K562 (cell line): ENCODE measurements around the gene PRAC2. TPM values are rescaled to one million over a fixed set of nuclear protein-coding genes. Genes with fewer than 3 reads are reported as not detected.

Experiments used
- ATAC-seq: fragments of 200-7000 bp; cut with Tn5 transposase; 3 replicates; pipeline ENCODE4 v1.9.1; 2020; ENCODE audit warnings: moderate library complexity
- BruUV-seq: library from RNA; stranded (reverse); fragments of 400-500 nt; replicated peaks from 2 replicates; lab custom pipeline; 2021; lab: Mats Ljungman, UMichigan
- CTCF ChIA-PET: fragments of 300-600 bp; formaldehyde crosslinking; extraction: SDS; loops from one replicate; lab custom pipeline; 2021; ENCODE audit warnings: low intra/inter-chr PET ratio; lab: Yijun Ruan, JAX
- POLR2A ChIA-PET: fragments of 300-600, 350-650 bp; sonication (Branson Sonifier 250); formaldehyde crosslinking; extraction: SDS; loops from one replicate; lab custom pipeline; 2021; ENCODE audit warnings: antibody characterized with exemption, inconsistent platforms; lab: Yijun Ruan, JAX
- DNase-seq, 4 experiments: peaks; one replicate each; pipeline versions ENCODE4 v3.0.0 to v3.0.0-alpha.2; 2011 to 2018; ENCODE audit warnings: low spot score in 3 of 4, mixed read lengths in 3 of 4; ENCODE audit errors: extremely low read depth in 1 of 4
- FAIRE-seq: peaks from 2 replicates; lab custom pipeline; 2011; peaks lifted over from hg19 to GRCh38; lab: Jason Lieb, UNC
- H2AFZ ChIP-seq: 2 replicates; pipeline ENCODE4 v1.6.0; 2011; ENCODE audit warnings: low read depth, low read length, control low read depth, inconsistent platforms
- H3K27ac ChIP-seq: fragments of 200-600 bp; 3 replicates; pipeline ENCODE4 v1.8.0; 2011; ENCODE audit warnings: low read depth, mild to moderate bottlenecking, control low read depth, inconsistent platforms, low read length, moderate library complexity, mixed read lengths; ENCODE audit errors: extremely low read depth
- H3K27me3 ChIP-seq, 2 experiments: fragments of 300-600 bp in 1 of 2; 2 replicates in 1 of 2; 3 replicates in 1 of 2; pipeline versions ENCODE4 v1.6.0 to v1.8.0; 2011; ENCODE audit warnings: inconsistent platforms in 2 of 2, low read length in 2 of 2, mild to moderate bottlenecking in 1 of 2, mixed read lengths in 1 of 2, moderate library complexity in 1 of 2; ENCODE audit not compliant: control insufficient read depth in 2 of 2, insufficient read depth in 2 of 2
- H3K36me3 ChIP-seq: fragments of 300-600 bp; 3 replicates; pipeline ENCODE4 v1.8.0; 2011; ENCODE audit warnings: mild to moderate bottlenecking, low read length, inconsistent platforms; ENCODE audit not compliant: control insufficient read depth, insufficient read depth
- H3K4me1 ChIP-seq, 2 experiments: fragments of 200-600 bp in 1 of 2; replicated peaks in 1 of 2; 2 replicates in 1 of 2; 3 replicates in 1 of 2; pipeline versions ENCODE4 v1.5.1 to v1.8.0; 2011; ENCODE audit warnings: inconsistent platforms in 2 of 2, low read length in 2 of 2, mild to moderate bottlenecking in 1 of 2, mixed read lengths in 1 of 2, moderate library complexity in 1 of 2; ENCODE audit not compliant: control insufficient read depth in 2 of 2, insufficient read depth in 2 of 2
- H3K4me2 ChIP-seq: 2 replicates; pipeline ENCODE4 v1.6.1; 2011; ENCODE audit warnings: low read length, control low read depth, inconsistent platforms, mixed read lengths; ENCODE audit not compliant: insufficient read depth
- H3K4me3 ChIP-seq: fragments of 200-600 bp; sonication (generic), shearing (Covaris generic); 2 replicates; pipeline ENCODE4 v1.5.1; 2016; ENCODE audit warnings: control low read depth, inconsistent platforms
- H3K79me2 ChIP-seq: fragments of 200-600 bp; 3 replicates; pipeline ENCODE4 v1.8.0; 2011; ENCODE audit warnings: low read length, inconsistent platforms; ENCODE audit not compliant: control insufficient read depth, insufficient read depth
- H3K9ac ChIP-seq, 2 experiments: 2 replicates each; pipeline versions ENCODE4 v1.6.0 to v1.6.1; 2011; ENCODE audit warnings: low read depth in 2 of 2, low read length in 2 of 2, control low read depth in 1 of 2, inconsistent platforms in 1 of 2, mild to moderate bottlenecking in 1 of 2, mixed read lengths in 1 of 2; ENCODE audit not compliant: insufficient read depth in 1 of 2
- H3K9me1 ChIP-seq: one replicate; pipeline ENCODE4 v1.6.0; 2011; ENCODE audit warnings: inconsistent platforms, mild to moderate bottlenecking, low read length, moderate library complexity; ENCODE audit not compliant: control insufficient read depth, insufficient read depth
- H3K9me3 ChIP-seq: replicated peaks from 2 replicates; pipeline ENCODE4 v1.5.1; 2011; ENCODE audit warnings: low read depth, low read length, inconsistent platforms; ENCODE audit not compliant: control insufficient read depth, insufficient read depth
- H4K20me1 ChIP-seq: replicated peaks from 2 replicates; pipeline ENCODE4 v1.6.1; 2011; ENCODE audit warnings: low read length, inconsistent platforms, mixed read lengths; ENCODE audit not compliant: control insufficient read depth, insufficient read depth
- DMBX1 ChIP-seq: fragments of 250-450 bp; sonication (Bioruptor Pico); IDR thresholded peaks from 2 replicates; pipeline ENCODE4 v1.8.0; 2022; ENCODE audit warnings: inconsistent platforms, mild to moderate bottlenecking, moderate library complexity, borderline replicate concordance
- E2F1 ChIP-seq: sonication (generic); formaldehyde crosslinking; IDR thresholded peaks from 2 replicates; pipeline ENCODE4 v1.8.1; 2023; ENCODE audit warnings: mild to moderate bottlenecking, missing genetic modification reagents, moderate library complexity
- EGR1 ChIP-seq: fragments of 450-650 bp; conservative IDR thresholded peaks from 2 replicates; pipeline ENCODE4 v1.6.1; 2017; ENCODE audit warnings: mild to moderate bottlenecking
- EZH2 ChIP-seq: IDR thresholded peaks from 2 replicates; pipeline ENCODE4 v1.6.1; 2012; ENCODE audit warnings: low read depth, mild to moderate bottlenecking, inconsistent platforms, low read length, borderline replicate concordance
- GTF2F1 ChIP-seq: IDR thresholded peaks from 2 replicates; pipeline ENCODE4 v1.6.1; 2011; ENCODE audit warnings: low read depth, low read length, improper control_type of control experiment
- MIER1 ChIP-seq: fragments of 450-650 bp; IDR thresholded peaks from 2 replicates; pipeline ENCODE4 v1.6.1; 2016; ENCODE audit warnings: antibody characterized with exemption, mild to moderate bottlenecking, low read depth
- NCOA2 ChIP-seq, 2 experiments: fragments of 450-650 bp; IDR thresholded peaks; 2 replicates each; pipeline ENCODE4 v1.6.1; 2018; ENCODE audit warnings: mild to moderate bottlenecking in 2 of 2, moderate library complexity in 1 of 2; ENCODE audit not compliant: partially characterized antibody in 2 of 2
- SMAD4 ChIP-seq: fragments of 250-450 bp; sonication (Bioruptor Pico); conservative IDR thresholded peaks from 2 replicates; pipeline ENCODE4 v1.8.0; 2021; ENCODE audit warnings: inconsistent platforms, mild to moderate bottlenecking, moderate library complexity
- ZFP36 ChIP-seq: fragments of 150-350 bp; IDR thresholded peaks from 2 replicates; pipeline ENCODE4 v1.6.1; 2018; ENCODE audit warnings: low read length, low read depth; ENCODE audit not compliant: partially characterized antibody
- ZNF668 ChIP-seq: fragments of 250-450 bp; sonication (Bioruptor Pico); IDR thresholded peaks from 2 replicates; pipeline ENCODE4 v1.8.0; 2022; ENCODE audit warnings: mild to moderate bottlenecking, inconsistent platforms
- WGBS: fragments of 100-300 bp; shearing (Covaris generic); methylation state at CpG from one replicate; pipeline ENCODE4 v1.1.6; 2016; ENCODE audit warnings: low coverage, mixed read lengths; ENCODE audit not compliant: insufficient coverage; ENCODE audit errors: missing lambda C conversion rate; 5-methylcytosine and 5-hydroxymethylcytosine counted together
- in situ Hi-C: fragments of 300-500 bp; cut with MboI; formaldehyde crosslinking; loops from 4 replicates; pipeline ENCODE4 v1.15.0; 2018; ENCODE audit warnings: inconsistent platforms, mixed read lengths
- intact Hi-C: fragments of 100-400 bp; cut with micrococcal nuclease; formaldehyde crosslinking; loops from 2 replicates; pipeline ENCODE4 v1.14.2; 2022
- polyA plus RNA-seq, 8 experiments: library from polyadenylated mRNA; depleted of rRNA in 4 of 8; stranded (reverse) in 5 of 8; unstranded in 3 of 8; fragments of >200 nt; fragmentation: Nextera tagmentation in 2 of 8; fragmentation: Illumina TruSeq in 1 of 8; extraction: Ambion mirVana in 2 of 8; extraction: Trizol in 1 of 8; gene quantifications; 2 replicates each; pipeline versions ENCODE4 v1.2.1 to v1.2.3, GENCODE V29; 2011 to 2014; ENCODE audit warnings: inconsistent platforms in 1 of 8, missing spikeins in 1 of 8
- total RNA-seq, 7 experiments: library from RNA; depleted of rRNA in 6 of 7; stranded (reverse); fragments of >200 nt in 6 of 7; fragmentation: Illumina TruSeq in 2 of 7; extraction: Trizol in 2 of 7; gene quantifications; 2 replicates each; pipeline versions ENCODE4 v1.2.1 to v1.2.3, GENCODE V29; 2011 to 2021; ENCODE audit warnings: low replicate concordance in 1 of 7
- TF ChIP-seq, protein P1 (sequence below): fragments of 250-450 bp; sonication (Bioruptor Pico); IDR thresholded peaks from 2 replicates; pipeline ENCODE4 v1.4.0; 2020; ENCODE audit warnings: mild to moderate bottlenecking, moderate library complexity

PRAC2 gene
- total and polyA plus RNA-seq, 9 of the 15 experiments (the other 6 are each of a cell fraction or from before 2014, with no cell fraction given): not detected

- DNase-seq (no peak), FAIRE-seq (no peak), ATAC-seq (no peak)
- no TSS peak for BruUV-seq
- 1% methylated on average over 34 of the region's 43 CpGs for WGBS
- CTCF ChIA-PET: no interaction called here
- Histone ChIP-seq H3K36me3 (no peaks in the 10 kb centered on the region), H2AFZ (no peak overlapping the region), H3K9ac (no peak overlapping the region), H3K4me2 (no peak overlapping the region), H3K9me3 (no peaks in the 10 kb centered on the region), H3K4me1 (peaks cover 0 to 13% of the 10 kb centered on the region in 2 experiments; a peak in 2 of 5 replicates), H3K27ac (no peak overlapping the region), H4K20me1 (peaks cover 10% of the 10 kb centered on the region; the same call in 1 of the 2 replicates), H3K79me2 (no peaks in the 10 kb centered on the region), H3K4me3 (no peak overlapping the region), H3K9me1 (no peaks in the 10 kb centered on the region), H3K27me3 (peaks cover 80 to 83% of the 10 kb centered on the region in 2 experiments)
- TF ChIP-seq EZH2 (peak; percentile 71; the same call in 1 of the 2 replicates), SMAD4 (CRISPR knock-in tag) (no peak)
- POLR2A ChIA-PET: no interaction called here
- in situ Hi-C loops: no loop called here
- intact Hi-C loops: no loop called here
Observed at GRCh38 chr17:48752399-48753288, 29.7 kb downstream of the PRAC2 start.

GRCh38 chr17:48753794-48754499, 31.0 kb downstream of the PRAC2 start:
- Histone ChIP-seq H3K9me3 (no peaks in the 10 kb centered on the region), H3K9ac (no peak overlapping the region), H3K4me3 (no peak overlapping the region), H3K4me1 (peaks cover 0 to 11% of the 10 kb centered on the region in 2 experiments; a peak in 2 of 5 replicates), H2AFZ (no peak overlapping the region), H3K27me3 (peaks cover 75 to 80% of the 10 kb centered on the region in 2 experiments), H3K36me3 (no peaks in the 10 kb centered on the region), H3K27ac (no peak overlapping the region), H3K4me2 (no peak overlapping the region), H3K9me1 (no peaks in the 10 kb centered on the region), H3K79me2 (no peaks in the 10 kb centered on the region), H4K20me1 (peaks cover 9% of the 10 kb centered on the region; the same call in 1 of the 2 replicates)
- ChIA-PET POLR2A (no interaction called here), CTCF (no interaction called here)
- under 1% methylated on average over 22 of the region's 22 CpGs for WGBS
- intact Hi-C loops: no loop called here
- no TSS peak for BruUV-seq
- in situ Hi-C loops: no loop called here
- ATAC-seq: no peak
- no peak for DNase-seq
- no peak for FAIRE-seq
- TF ChIP-seq EGR1: no peak
- TF ChIP-seq DMBX1 (CRISPR knock-in tag): no peak
- TF ChIP-seq, protein P1, sequence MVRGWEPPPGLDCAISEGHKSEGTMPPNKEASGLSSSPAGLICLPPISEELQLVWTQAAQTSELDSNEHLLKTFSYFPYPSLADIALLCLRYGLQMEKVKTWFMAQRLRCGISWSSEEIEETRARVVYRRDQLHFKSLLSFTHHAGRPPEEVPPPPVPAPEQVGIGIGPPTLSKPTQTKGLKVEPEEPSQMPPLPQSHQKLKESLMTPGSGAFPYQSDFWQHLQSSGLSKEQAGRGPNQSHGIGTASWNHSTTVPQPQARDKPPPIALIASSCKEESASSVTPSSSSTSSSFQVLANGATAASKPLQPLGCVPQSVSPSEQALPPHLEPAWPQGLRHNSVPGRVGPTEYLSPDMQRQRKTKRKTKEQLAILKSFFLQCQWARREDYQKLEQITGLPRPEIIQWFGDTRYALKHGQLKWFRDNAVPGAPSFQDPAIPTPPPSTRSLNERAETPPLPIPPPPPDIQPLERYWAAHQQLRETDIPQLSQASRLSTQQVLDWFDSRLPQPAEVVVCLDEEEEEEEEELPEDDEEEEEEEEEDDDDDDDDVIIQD (CRISPR knock-in tag): no peak
- no peak for TF ChIP-seq ZFP36
- no peak for TF ChIP-seq GTF2F1
- TF ChIP-seq NCOA2 (IDR thresholded peaks at IDR 0.05; ENCODE audit: partially characterized antibody in 2 of 2): no peak
- no peak for TF ChIP-seq MIER1
- TF ChIP-seq E2F1: no peak
- TF ChIP-seq ZNF668: no peak
